WTC11 (cell line): ENCODE measurements around the gene NEK4. TPM values are rescaled to one million over a fixed set of nuclear protein-coding genes. Genes with fewer than 3 reads are reported as not detected.

ENCODE experiments used
- ATAC-seq: fragments of 200-7000 bp; cut with Tn5 transposase; 2 replicates; pipeline ENCODE4 v1.10.0; 2021; ENCODE audit warnings: mild to moderate bottlenecking, moderate library complexity
- CTCF ChIA-PET: fragments of 300-600 bp; sonication (Branson Sonifier 250); formaldehyde crosslinking; loops from one replicate; lab custom pipeline; 2021; ENCODE audit warnings: antibody characterized with exemption; lab: Charles Lee
- POLR2A ChIA-PET: fragments of 350-600 bp; sonication (Branson Sonifier 250); formaldehyde crosslinking; loops from one replicate; lab custom pipeline; 2021; ENCODE audit warnings: antibody characterized with exemption; lab: Charles Lee
- DNase-seq: peaks from one replicate; pipeline ENCODE4 v3.0.0; 2021; ENCODE audit warnings: low spot score
- H3K27ac Mint-ChIP-seq: 2 replicates; pipeline ENCODE4 v1.8.0; 2021; ENCODE audit warnings: mixed read lengths
- H3K27me3 Mint-ChIP-seq: 2 replicates; pipeline ENCODE4 v1.8.0; 2021; ENCODE audit warnings: low read depth, mild to moderate bottlenecking, moderate library complexity, mixed read lengths
- H3K36me3 Mint-ChIP-seq: 2 replicates; pipeline ENCODE4 v1.8.0; 2021; ENCODE audit warnings: mixed read lengths
- H3K4me1 Mint-ChIP-seq: 2 replicates; pipeline ENCODE4 v1.8.0; 2022; ENCODE audit warnings: mixed read lengths
- H3K4me3 Mint-ChIP-seq: 2 replicates; pipeline ENCODE4 v1.8.0; 2021; ENCODE audit warnings: mild to moderate bottlenecking, moderate library complexity, mixed read lengths
- H3K9me3 Mint-ChIP-seq: 2 replicates; pipeline ENCODE4 v1.8.0; 2021; ENCODE audit warnings: mixed read lengths
- CBFB ChIP-seq: sonication (generic); formaldehyde crosslinking; IDR thresholded peaks from 2 replicates; pipeline ENCODE4 v1.8.1; 2022; ENCODE audit warnings: mild to moderate bottlenecking, low read depth, missing genetic modification reagents
- FOXJ3 ChIP-seq: sonication (generic); formaldehyde crosslinking; IDR thresholded peaks from 2 replicates; pipeline ENCODE4 v1.9.0; 2021; ENCODE audit warnings: missing genetic modification reagents, mild to moderate bottlenecking, borderline replicate concordance
- FOXP1 ChIP-seq: sonication (generic); formaldehyde crosslinking; IDR thresholded peaks from 2 replicates; pipeline ENCODE4 v1.8.0; 2022; ENCODE audit warnings: missing genetic modification reagents, mild to moderate bottlenecking, moderate library complexity, borderline replicate concordance
- GABPB1 ChIP-seq: sonication (generic); formaldehyde crosslinking; IDR thresholded peaks from 2 replicates; pipeline ENCODE4 v1.8.1; 2023; ENCODE audit warnings: mild to moderate bottlenecking, missing genetic modification reagents
- GTF2I ChIP-seq: fragments of 250-450 bp; sonication (Bioruptor Pico); conservative IDR thresholded peaks from 2 replicates; pipeline ENCODE4 v1.4.0; 2021; ENCODE audit warnings: mild to moderate bottlenecking
- JUN ChIP-seq: sonication (generic); formaldehyde crosslinking; IDR thresholded peaks from 2 replicates; pipeline ENCODE4 v1.8.0; 2023; ENCODE audit warnings: mild to moderate bottlenecking, missing genetic modification reagents
- NR2C2 ChIP-seq: sonication (generic); formaldehyde crosslinking; IDR thresholded peaks from 2 replicates; pipeline ENCODE4 v1.8.0; 2022; ENCODE audit warnings: mild to moderate bottlenecking, missing genetic modification reagents
- PRRX2 ChIP-seq: fragments of 250-450 bp; sonication (Bioruptor Pico); IDR thresholded peaks from 2 replicates; pipeline ENCODE4 v1.8.0; 2021; ENCODE audit warnings: mild to moderate bottlenecking
- RORB ChIP-seq: fragments of 250-450 bp; sonication (Bioruptor Pico); IDR thresholded peaks from 2 replicates; pipeline ENCODE4 v1.9.0; 2021; ENCODE audit warnings: mild to moderate bottlenecking
- SOX15 ChIP-seq: fragments of 250-450 bp; sonication (Bioruptor Pico); IDR thresholded peaks from 2 replicates; pipeline ENCODE4 v1.9.0; 2021; ENCODE audit warnings: mild to moderate bottlenecking
- TCF7 ChIP-seq: sonication (generic); formaldehyde crosslinking; IDR thresholded peaks from 2 replicates; pipeline ENCODE4 v1.8.0; 2022; ENCODE audit warnings: mild to moderate bottlenecking, low read depth, missing genetic modification reagents, moderate library complexity
- ZBTB21 ChIP-seq: sonication (generic); formaldehyde crosslinking; IDR thresholded peaks from 2 replicates; pipeline ENCODE4 v1.8.1; 2023; ENCODE audit warnings: mild to moderate bottlenecking, missing genetic modification reagents, borderline replicate concordance
- ZNF263 ChIP-seq: sonication (generic); formaldehyde crosslinking; IDR thresholded peaks from 2 replicates; pipeline ENCODE4 v1.8.1; 2022; ENCODE audit warnings: low read depth, mild to moderate bottlenecking, moderate library complexity, missing genetic modification reagents
- ZNF671 ChIP-seq: fragments of 250-450 bp; sonication (Bioruptor Pico); IDR thresholded peaks from 2 replicates; pipeline ENCODE4 v1.8.0; 2021; ENCODE audit warnings: mild to moderate bottlenecking
- total RNA-seq: library from RNA; stranded (reverse); gene quantifications from 3 replicates; pipeline ENCODE4 v1.2.3, GENCODE V29; 2021
- TF ChIP-seq, protein P1 (sequence below): sonication (generic); formaldehyde crosslinking; IDR thresholded peaks from 2 replicates; pipeline ENCODE4 v1.8.0; 2022; ENCODE audit warnings: mild to moderate bottlenecking, missing genetic modification reagents
- TF ChIP-seq, protein P2 (sequence below): sonication (generic); formaldehyde crosslinking; IDR thresholded peaks from 2 replicates; pipeline ENCODE4 v1.8.0; 2022; ENCODE audit warnings: mild to moderate bottlenecking, missing genetic modification reagents
- TF ChIP-seq, protein P3 (sequence below): sonication (generic); formaldehyde crosslinking; IDR thresholded peaks from 2 replicates; pipeline ENCODE4 v1.8.1; 2023; ENCODE audit warnings: mild to moderate bottlenecking, missing genetic modification reagents
- TF ChIP-seq, protein P4 (sequence below): sonication (generic); formaldehyde crosslinking; IDR thresholded peaks from 2 replicates; pipeline ENCODE4 v1.8.1; 2022; ENCODE audit warnings: mild to moderate bottlenecking, missing genetic modification reagents, moderate library complexity, borderline replicate concordance
- TF ChIP-seq, protein P5 (sequence below): sonication (generic); formaldehyde crosslinking; IDR thresholded peaks from 2 replicates; pipeline ENCODE4 v1.8.1; 2023; ENCODE audit warnings: mild to moderate bottlenecking, moderate library complexity, missing genetic modification reagents

NEK4 gene
- total RNA-seq, 1 experiment from 2014 or later = 31.4 TPM

DNA sequence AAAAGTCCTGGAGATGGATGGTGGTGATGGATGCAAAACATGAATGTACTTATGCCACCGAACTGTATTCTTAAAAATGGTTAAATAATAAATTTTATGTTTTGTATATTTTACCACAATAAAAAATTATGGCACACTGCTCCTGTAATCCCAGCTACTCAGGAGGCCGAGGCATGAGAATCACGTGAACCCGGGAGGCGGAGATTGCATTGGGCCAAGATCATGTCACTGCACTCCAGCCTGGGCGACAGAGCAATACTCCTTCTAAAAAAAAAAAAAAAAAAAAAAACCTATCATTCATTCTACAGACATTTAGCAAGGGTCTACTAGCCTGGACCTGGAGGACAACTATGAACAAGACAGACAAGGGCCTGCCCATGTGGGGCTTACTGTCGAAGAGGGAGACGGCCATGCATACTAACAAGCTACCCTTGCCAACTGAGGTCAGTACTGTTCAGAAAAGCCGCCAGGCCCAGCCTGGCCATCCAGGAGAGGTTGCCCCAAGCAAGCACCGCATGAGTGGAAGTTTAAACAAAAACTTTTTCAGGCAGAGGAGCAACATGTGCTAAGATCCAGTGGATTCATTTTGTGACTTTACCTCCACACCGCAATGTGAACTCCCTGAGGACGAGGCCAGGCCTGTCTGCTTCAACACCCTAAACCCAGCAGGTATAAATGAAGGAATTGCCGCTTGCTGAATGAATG is 2.8 kb upstream of the NEK4 start:
- peaks cover 6% of the 10 kb centered on the region for H3K4me1 Mint-ChIP-seq
- TF ChIP-seq, protein P1, sequence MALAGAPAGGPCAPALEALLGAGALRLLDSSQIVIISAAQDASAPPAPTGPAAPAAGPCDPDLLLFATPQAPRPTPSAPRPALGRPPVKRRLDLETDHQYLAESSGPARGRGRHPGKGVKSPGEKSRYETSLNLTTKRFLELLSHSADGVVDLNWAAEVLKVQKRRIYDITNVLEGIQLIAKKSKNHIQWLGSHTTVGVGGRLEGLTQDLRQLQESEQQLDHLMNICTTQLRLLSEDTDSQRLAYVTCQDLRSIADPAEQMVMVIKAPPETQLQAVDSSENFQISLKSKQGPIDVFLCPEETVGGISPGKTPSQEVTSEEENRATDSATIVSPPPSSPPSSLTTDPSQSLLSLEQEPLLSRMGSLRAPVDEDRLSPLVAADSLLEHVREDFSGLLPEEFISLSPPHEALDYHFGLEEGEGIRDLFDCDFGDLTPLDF (CRISPR knock-in tag) = no peak
- TF ChIP-seq SOX15 (CRISPR knock-in tag) (no peak), ZNF263 (CRISPR knock-in tag) (no peak), GABPB1 (CRISPR knock-in tag) (no peak), FOXJ3 (no peak), PRRX2 (CRISPR knock-in tag) (no peak), JUN (no peak), ZNF671 (CRISPR knock-in tag) (no peak), RORB (no peak), CBFB (no peak), FOXP1 (CRISPR knock-in tag) (no peak)
- TF ChIP-seq, protein P2, sequence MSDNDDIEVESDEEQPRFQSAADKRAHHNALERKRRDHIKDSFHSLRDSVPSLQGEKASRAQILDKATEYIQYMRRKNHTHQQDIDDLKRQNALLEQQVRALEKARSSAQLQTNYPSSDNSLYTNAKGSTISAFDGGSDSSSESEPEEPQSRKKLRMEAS (CRISPR knock-in tag) = no peak
- TF ChIP-seq, protein P3, sequence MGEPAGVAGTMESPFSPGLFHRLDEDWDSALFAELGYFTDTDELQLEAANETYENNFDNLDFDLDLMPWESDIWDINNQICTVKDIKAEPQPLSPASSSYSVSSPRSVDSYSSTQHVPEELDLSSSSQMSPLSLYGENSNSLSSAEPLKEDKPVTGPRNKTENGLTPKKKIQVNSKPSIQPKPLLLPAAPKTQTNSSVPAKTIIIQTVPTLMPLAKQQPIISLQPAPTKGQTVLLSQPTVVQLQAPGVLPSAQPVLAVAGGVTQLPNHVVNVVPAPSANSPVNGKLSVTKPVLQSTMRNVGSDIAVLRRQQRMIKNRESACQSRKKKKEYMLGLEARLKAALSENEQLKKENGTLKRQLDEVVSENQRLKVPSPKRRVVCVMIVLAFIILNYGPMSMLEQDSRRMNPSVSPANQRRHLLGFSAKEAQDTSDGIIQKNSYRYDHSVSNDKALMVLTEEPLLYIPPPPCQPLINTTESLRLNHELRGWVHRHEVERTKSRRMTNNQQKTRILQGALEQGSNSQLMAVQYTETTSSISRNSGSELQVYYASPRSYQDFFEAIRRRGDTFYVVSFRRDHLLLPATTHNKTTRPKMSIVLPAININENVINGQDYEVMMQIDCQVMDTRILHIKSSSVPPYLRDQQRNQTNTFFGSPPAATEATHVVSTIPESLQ = no peak
- H3K27ac Mint-ChIP-seq = no peak overlapping the region
- ATAC-seq (no peak), DNase-seq (no peak)
- no peaks in the 10 kb centered on the region for H3K9me3 Mint-ChIP-seq
- H3K4me3 Mint-ChIP-seq = no peak overlapping the region
- H3K27me3 Mint-ChIP-seq = no peaks in the 10 kb centered on the region
- H3K36me3 Mint-ChIP-seq = no peaks in the 10 kb centered on the region
- CTCF ChIA-PET = interaction anchor here (2.2 to 3.3 kb wide), 2 partner anchors 25 to 47 kb away, joined by 8 to 31 read pairs; no protein-coding TSS in a partner anchor
- POLR2A ChIA-PET = no interaction called here

DNA sequence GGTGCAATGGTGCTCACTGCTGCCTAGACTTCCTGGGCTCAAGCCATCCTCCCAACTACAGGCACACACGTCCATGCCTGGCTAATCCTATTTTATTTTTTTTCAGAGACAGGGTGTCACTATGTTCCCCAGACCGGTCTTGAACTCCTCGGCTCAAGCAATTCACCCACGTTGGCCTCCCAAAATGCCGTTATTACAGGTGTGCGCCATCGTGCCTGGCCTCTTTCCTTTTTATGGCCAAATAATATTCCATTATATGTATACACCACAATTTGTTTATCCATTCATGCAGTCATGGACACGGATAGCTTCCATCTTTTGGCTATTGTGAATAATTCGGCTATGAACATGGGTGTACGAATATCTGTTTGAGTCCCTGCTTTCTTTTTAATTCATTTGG is 962 bp upstream of the NEK4 start:
- DNase-seq (no peak), ATAC-seq (no peak)
- Mint-ChIP-seq H3K27ac (no peak overlapping the region), H3K4me1 (peaks cover 6% of the 10 kb centered on the region), H3K36me3 (peaks cover 9% of the 10 kb centered on the region), H3K4me3 (peak overlapping the region; percentile 90), H3K27me3 (no peaks in the 10 kb centered on the region), H3K9me3 (no peaks in the 10 kb centered on the region)
- ChIA-PET CTCF (interaction anchor here (0.7 to 3.3 kb wide), 6 partner anchors 21 to 362 kb away, joined by 3 to 46 read pairs (median 16); partner anchors contain the start of gene GLT8D1), POLR2A (interaction anchor here (1.0 kb wide), 1 partner anchor 8 kb away, joined by 3 read pairs; no protein-coding TSS in a partner anchor)
- TF ChIP-seq NR2C2 (CRISPR knock-in tag) (no peak), ZBTB21 (CRISPR knock-in tag) (no peak), TCF7 (CRISPR knock-in tag) (no peak), GTF2I (CRISPR knock-in tag) (no peak), ZNF671 (CRISPR knock-in tag) (no peak), GABPB1 (CRISPR knock-in tag) (no peak)
- TF ChIP-seq, protein P4, sequence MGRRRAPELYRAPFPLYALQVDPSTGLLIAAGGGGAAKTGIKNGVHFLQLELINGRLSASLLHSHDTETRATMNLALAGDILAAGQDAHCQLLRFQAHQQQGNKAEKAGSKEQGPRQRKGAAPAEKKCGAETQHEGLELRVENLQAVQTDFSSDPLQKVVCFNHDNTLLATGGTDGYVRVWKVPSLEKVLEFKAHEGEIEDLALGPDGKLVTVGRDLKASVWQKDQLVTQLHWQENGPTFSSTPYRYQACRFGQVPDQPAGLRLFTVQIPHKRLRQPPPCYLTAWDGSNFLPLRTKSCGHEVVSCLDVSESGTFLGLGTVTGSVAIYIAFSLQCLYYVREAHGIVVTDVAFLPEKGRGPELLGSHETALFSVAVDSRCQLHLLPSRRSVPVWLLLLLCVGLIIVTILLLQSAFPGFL = no peak
- TF ChIP-seq, protein P5, sequence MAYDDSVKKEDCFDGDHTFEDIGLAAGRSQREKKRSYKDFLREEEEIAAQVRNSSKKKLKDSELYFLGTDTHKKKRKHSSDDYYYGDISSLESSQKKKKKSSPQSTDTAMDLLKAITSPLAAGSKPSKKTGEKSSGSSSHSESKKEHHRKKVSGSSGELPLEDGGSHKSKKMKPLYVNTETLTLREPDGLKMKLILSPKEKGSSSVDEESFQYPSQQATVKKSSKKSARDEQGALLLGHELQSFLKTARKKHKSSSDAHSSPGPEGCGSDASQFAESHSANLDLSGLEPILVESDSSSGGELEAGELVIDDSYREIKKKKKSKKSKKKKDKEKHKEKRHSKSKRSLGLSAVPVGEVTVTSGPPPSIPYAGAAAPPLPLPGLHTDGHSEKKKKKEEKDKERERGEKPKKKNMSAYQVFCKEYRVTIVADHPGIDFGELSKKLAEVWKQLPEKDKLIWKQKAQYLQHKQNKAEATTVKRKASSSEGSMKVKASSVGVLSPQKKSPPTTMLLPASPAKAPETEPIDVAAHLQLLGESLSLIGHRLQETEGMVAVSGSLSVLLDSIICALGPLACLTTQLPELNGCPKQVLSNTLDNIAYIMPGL (CRISPR knock-in tag) = 0 out of 2 replicates have a peak, but pooled peaks have one; percentile 3
